Parathyroid adenoma (tissue), 2 donors: ENCODE results near the gene OTULINL.

Experiments
- H2AFZ ChIP-seq: fragments of 300-600 bp; sonication (generic); one replicate; pipeline ENCODE4 v1.7.0; 2017; ENCODE audit warnings: antibody characterized with exemption, mild to moderate bottlenecking
- H3K27ac ChIP-seq: fragments of 300-600 bp; sonication (generic); one replicate; pipeline ENCODE4 v1.7.0; 2017
- H3K27me3 ChIP-seq: fragments of 300-600 bp; sonication (generic); one replicate; pipeline ENCODE4 v1.7.0; 2017; ENCODE audit warnings: low read length; ENCODE audit not compliant: control insufficient read depth, insufficient read depth
- H3K36me3 ChIP-seq: fragments of 300-600 bp; sonication (generic); one replicate; pipeline ENCODE4 v1.7.0; 2017; ENCODE audit warnings: low read length; ENCODE audit not compliant: control insufficient read depth, insufficient read depth
- H3K4me1 ChIP-seq: fragments of 300-600 bp; sonication (generic); one replicate; pipeline ENCODE4 v1.7.0; 2017; ENCODE audit warnings: control low read depth
- H3K4me2 ChIP-seq: fragments of 300-600 bp; sonication (generic); one replicate; pipeline ENCODE4 v1.7.0; 2017; ENCODE audit warnings: low read length
- H3K4me3 ChIP-seq: fragments of 300-600 bp; sonication (generic); one replicate; pipeline ENCODE4 v1.7.0; 2017; ENCODE audit warnings: low read depth, low read length
- H3K79me2 ChIP-seq: fragments of 300-600 bp; sonication (generic); one replicate; pipeline ENCODE4 v1.7.0; 2017; ENCODE audit warnings: control low read depth
- H3K9ac ChIP-seq: fragments of 300-600 bp; sonication (generic); one replicate; pipeline ENCODE4 v1.7.0; 2017; ENCODE audit warnings: mild to moderate bottlenecking
- H3K9me3 ChIP-seq: fragments of 300-600 bp; sonication (generic); one replicate; pipeline ENCODE4 v1.7.0; 2017; ENCODE audit warnings: low read length; ENCODE audit not compliant: control insufficient read depth
- CTCF ChIP-seq: fragments of 300-600 bp; sonication (generic); IDR thresholded peaks from one replicate; pipeline ENCODE4 v1.7.0; 2017; ENCODE audit warnings: antibody characterized with exemption, mild to moderate bottlenecking
- donor health status: primary hyperparathyroidism.

The OTULINL gene

GRCh38 chr5:14655146-14655741 is 73.7 kb downstream of the OTULINL start:
- Histone ChIP-seq H3K27me3 (no peaks in the 10 kb centered on the region), H3K4me3 (no peak overlapping the region), H3K4me1 (no peaks in the 10 kb centered on the region), H3K4me2 (no peak overlapping the region), H3K9ac (no peak overlapping the region), H3K79me2 (no peaks in the 10 kb centered on the region), H3K36me3 (no peaks in the 10 kb centered on the region), H3K9me3 (no peaks in the 10 kb centered on the region), H3K27ac (no peak overlapping the region), H2AFZ (no peak overlapping the region)
- TF ChIP-seq CTCF, result no peak

GRCh38 chr5:14656898-14657297 is 75.3 kb downstream of the OTULINL start:
- no peak for TF ChIP-seq CTCF
- Histone ChIP-seq H3K27me3 (no peaks in the 10 kb centered on the region), H3K9ac (no peak overlapping the region), H3K79me2 (no peaks in the 10 kb centered on the region), H2AFZ (no peak overlapping the region), H3K9me3 (no peaks in the 10 kb centered on the region), H3K4me1 (peaks cover 3% of the 10 kb centered on the region), H3K36me3 (no peaks in the 10 kb centered on the region), H3K4me2 (no peak overlapping the region), H3K27ac (no peak overlapping the region), H3K4me3 (no peak overlapping the region)

GRCh38 chr5:14659821-14660607 is 78.4 kb downstream of the OTULINL start:
- Histone ChIP-seq H3K9me3 (no peaks in the 10 kb centered on the region), H3K79me2 (peaks cover 11% of the 10 kb centered on the region), H3K4me3 (no peak overlapping the region), H3K4me2 (no peak overlapping the region), H3K36me3 (no peaks in the 10 kb centered on the region), H3K9ac (no peak overlapping the region), H3K4me1 (peaks cover 3% of the 10 kb centered on the region), H3K27ac (no peak overlapping the region), H2AFZ (no peak overlapping the region), H3K27me3 (no peaks in the 10 kb centered on the region)
- no peak for TF ChIP-seq CTCF

- Histone ChIP-seq H3K79me2 (peaks cover 18% of the 10 kb centered on the region), H2AFZ (no peak overlapping the region), H3K4me1 (peaks cover 8% of the 10 kb centered on the region), H3K27me3 (no peaks in the 10 kb centered on the region), H3K9ac (no peak overlapping the region), H3K27ac (no peak overlapping the region), H3K4me2 (no peak overlapping the region), H3K36me3 (no peaks in the 10 kb centered on the region), H3K4me3 (no peak overlapping the region), H3K9me3 (no peaks in the 10 kb centered on the region)
- TF ChIP-seq CTCF, result no peak
Observed at GRCh38 chr5:14660833-14661232, 79.2 kb downstream of the OTULINL start.
